Activated naive CD4-positive, alpha-beta T cell (primary cell): ENCODE measurements around the gene ATG2A.

ENCODE experiments used
- DNase-seq, 4 experiments: peaks; one replicate each; lab custom pipeline; 2025; lab: John Stamatoyannopoulos, UW

Gene ATG2A

DNA sequence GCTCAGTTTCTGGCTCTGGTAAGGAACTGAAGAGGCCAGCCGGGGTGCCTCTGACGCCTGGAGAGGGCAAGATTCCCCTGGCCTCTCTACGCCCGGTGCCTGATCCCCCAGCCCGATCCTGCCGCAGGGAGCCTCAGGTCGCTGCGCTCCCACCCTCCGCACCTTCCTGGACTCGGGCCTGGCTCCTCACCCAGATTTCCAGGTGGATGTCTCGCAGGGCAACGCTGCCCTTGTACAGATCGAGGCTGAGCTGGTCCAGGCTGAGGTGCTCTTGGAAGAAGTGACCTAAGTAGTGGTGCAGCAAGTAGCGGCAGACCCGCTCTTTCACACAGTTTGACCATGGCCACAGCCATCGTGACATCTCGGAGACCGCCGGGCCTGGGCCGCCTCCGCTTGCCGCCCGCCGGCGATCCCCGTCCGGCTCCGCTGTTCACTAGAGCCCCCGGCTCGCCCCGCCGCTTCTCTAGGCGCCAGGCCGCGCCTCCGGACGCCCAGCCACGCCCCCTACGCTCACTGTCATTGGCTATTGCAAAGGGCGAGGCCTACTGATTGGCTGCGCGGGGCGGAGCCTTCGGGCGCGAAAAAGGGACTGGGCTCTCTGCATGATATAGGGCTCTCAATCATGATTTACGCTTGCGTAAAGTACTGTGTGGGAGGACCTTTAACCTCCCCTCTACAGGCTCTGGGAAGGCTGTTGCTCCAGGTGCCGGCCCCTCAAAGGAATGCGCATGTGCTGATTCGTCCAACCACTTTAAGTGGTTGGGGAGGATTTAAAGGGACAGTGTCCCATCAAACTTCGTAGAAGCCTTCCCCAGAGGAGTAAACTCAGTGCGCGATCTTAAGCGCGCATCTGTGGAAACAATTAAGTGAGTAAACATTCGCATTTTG, at the start of gene ATG2A:
Gene ATG2A, minus strand, starts transcription at position 435 of the 888 bp plus-strand sequence. Its CDS starts 74 bp downstream, at position 361.
- peak; percentile 93 to 99 (median 96) for DNase-seq

DNA sequence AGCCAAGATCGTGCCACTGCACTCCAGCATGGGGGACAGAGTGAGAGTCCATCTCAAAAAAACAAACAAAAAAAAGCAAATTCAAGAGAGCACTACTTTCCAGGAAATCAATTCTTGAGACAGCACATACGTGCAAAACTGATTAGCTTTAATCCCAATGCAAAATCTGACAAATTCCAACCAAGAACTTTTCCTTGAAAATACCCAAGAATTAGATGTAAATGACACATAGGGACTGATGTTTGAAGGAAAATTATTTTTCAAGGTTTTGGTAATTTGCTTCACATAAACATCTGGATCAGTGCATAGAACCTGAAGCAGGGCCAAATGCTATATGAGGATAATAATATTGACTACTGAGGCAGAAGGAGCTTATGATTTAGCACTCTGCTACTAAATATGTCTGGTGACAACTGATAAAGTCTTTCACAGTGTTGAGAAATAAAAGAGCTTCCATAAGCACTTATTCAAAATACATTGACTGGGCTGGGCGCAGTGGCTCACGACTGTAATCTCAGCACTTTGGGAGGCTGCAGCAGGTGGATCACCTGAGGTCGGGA, 46.1 kb upstream of the ATG2A start:
- no peak for DNase-seq

DNA sequence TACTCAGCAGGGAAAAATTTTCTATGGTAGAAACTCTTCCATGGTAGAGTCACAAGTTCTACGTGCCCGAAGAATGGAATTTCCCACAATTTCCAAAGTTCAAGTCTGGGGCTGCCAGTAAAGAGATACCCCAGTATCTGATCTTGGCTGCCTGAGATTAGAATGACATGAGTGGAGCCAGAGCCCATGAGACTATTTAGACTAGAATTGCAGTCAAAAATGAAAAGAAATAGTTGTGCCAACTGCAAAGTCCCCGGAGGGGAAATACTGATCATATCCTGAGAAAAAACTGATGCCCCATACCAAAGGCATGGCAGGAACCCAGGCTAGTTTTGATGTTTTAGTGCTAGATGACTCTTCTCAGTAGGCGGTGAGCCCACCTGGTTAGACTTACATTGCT, 43.7 kb upstream of the ATG2A start:
- no peak for DNase-seq

DNA sequence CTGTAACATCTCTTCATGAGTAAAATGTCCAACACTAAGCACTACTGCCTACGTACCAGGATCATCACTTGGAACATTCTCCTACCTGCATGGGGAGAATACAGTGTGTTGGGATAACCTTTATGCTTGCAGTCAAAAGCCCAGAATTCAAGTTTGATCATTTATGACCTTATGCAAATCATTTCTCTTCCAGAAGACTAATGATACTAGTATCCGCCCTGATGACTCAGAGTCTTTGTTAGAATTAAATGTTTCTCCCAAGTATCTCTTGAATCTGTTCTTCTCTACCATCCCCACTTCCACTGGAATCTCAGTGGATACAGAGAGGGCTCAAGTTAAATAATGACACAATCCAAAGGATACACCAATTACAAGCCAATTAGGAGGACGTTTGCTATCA, 42.5 kb upstream of the ATG2A start:
- no peak for DNase-seq

DNA sequence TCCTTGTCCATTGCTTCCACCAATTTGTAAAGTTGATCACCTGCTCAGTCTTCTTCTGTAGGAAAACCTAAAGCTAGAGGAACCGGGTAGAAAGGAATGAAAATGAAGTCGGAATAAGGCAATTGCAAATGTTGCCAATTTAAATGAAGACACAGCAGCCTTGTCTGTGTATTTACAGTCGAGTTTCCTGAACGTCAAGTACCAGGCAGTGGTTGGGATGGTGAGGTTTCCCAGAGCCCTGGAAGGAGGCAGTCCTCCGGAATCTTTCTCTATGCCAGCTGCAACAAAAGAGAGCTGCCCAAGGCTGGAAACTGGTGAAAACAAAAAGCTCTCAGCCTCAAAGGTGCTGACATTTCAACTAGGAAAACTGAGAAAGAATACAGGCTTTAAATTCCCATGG, 37.2 kb upstream of the ATG2A start:
- DNase-seq, result no peak

DNA sequence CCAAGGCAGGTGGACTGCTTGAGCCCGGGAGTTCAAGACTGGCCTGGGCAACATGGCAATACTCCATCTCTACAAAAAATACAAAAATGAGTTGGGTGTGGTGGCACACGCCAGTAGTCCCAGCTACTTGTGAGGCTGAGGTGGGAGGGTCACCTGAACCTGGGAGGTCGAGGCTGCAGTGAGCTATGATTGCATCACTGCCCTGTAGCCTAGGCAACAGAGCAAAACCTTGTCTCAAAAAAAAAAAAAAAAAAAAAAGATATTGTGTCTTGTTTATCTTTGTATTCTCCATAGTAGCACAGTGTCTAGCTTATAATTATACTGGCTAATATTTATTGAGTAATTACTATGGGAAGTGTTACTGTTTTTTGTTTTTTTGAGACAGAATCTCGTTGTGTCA, 34.5 kb upstream of the ATG2A start:
- DNase-seq, result no peak

DNA sequence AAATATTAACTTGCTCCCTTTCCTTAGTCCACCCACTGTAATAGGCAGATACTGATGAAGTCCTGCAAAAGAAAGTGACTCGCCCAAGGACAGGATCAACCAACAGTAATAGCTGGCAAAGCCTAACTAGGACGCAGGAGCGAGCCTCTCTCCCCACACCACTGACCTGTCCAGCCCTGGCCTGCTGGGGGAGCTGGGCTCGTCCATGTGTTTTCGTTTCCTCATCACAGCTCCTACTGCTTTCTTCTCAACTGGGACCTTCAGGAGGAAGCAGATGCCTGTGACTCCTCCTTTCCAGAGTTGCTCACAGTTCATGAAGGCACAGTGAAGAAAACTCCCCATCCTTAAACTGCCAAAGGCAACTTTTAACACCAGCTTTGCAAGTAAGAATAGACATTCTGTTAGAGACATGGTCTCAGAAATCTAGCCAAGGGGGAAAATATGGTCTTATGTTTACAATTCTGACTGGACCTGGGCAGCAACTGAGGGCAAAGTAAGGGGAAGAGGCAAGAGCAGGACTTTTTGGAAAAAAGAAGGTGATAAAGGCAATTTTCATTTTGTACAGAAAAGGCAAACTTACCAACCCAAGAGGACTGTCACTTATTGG, 30.3 kb upstream of the ATG2A start:
- DNase-seq, result no peak

DNA sequence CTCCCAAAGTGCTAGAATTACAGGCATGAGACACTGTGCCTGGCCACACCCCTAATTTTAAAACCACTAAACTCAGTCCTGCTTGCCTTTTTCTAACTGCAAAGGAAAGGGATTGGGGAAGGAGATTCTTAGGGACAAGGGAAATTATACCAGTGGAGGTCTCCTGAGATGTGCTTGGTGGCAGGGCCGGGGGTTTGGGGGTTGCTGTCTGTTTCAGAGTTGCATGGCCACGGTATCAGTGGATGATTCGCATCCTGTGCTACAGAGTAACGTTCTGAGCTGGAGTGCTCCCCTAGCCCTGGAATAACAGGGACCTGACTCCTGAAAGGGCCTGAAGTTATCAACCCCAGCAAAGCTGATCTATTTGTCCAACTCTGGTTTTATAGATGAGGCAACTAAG, 19.5 kb upstream of the ATG2A start:
- DNase-seq, result no peak

DNA sequence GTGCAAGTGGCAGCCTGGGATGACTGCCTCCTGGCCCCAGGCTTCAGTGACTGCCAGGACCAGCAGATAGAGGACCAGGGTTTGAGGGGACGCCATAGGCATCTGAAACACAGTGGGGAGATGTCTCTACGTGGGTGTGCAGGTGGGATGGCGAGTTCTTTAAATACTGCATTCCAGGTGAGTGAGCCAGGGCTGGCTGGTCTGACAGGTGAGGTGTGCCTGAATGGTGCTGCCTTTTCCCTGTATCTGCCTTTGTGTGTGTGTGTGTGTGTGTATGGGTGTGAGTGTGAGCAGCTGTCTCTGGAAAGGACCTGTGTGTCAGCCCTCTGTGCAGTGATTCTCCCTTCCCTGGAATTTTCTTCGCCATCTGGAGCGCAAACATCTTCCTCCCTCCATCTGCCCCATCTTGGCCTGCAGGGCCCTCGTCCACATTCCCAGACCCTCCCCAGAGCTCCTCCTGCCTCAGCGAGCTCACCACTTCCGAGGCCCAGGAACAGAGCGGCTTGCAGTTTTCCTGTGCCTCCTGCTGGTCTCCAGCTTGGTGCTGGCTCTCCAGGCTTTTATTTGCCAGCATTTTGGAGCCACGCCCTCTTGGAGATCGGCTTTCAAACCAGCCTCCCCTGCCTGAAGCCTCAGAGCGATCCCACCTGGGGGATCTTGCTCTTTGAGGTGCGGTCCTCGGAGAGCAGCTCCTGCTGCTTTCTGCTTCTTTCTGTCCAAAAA, 18.5 kb upstream of the ATG2A start, which contains the start of gene GPHA2:
Gene GPHA2, minus strand, starts transcription at position 535 of the 723 bp plus-strand sequence. Its CDS starts 433 bp downstream, at position 102.
- no peak for DNase-seq

DNA sequence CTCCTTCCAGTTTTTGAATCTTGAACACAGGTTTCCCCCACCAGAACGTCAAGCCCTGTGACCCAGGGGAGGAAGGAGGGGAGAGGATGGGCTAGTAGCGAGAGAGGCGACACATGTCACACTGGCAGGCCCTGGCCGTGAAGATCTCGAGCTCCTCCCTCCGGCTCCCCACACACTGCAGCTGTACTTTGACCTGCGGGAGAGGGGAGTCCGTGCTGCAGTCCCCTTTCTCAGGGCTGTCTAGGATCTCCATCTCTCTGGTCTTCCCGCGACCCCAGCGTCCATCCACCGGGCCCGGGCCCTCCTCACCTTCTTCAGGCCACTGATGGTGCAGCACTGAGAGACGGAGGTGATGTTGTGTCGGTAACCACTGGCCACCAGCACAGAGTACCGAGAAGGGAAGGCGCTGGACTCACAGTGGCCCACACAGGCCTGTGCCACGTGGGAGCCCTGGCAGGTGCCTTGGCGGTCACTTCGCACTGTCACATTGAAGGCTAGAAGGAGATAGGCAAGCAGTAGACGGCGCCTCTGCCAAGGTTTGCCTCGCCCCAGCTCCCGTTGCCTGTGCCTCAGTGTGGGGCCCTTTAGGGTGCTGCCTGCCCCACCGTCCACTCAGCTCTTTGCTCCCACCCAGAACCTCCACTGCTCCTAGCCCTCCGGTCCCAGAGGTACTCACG, 17.8 kb upstream of the ATG2A start:
- no peak for DNase-seq

DNA sequence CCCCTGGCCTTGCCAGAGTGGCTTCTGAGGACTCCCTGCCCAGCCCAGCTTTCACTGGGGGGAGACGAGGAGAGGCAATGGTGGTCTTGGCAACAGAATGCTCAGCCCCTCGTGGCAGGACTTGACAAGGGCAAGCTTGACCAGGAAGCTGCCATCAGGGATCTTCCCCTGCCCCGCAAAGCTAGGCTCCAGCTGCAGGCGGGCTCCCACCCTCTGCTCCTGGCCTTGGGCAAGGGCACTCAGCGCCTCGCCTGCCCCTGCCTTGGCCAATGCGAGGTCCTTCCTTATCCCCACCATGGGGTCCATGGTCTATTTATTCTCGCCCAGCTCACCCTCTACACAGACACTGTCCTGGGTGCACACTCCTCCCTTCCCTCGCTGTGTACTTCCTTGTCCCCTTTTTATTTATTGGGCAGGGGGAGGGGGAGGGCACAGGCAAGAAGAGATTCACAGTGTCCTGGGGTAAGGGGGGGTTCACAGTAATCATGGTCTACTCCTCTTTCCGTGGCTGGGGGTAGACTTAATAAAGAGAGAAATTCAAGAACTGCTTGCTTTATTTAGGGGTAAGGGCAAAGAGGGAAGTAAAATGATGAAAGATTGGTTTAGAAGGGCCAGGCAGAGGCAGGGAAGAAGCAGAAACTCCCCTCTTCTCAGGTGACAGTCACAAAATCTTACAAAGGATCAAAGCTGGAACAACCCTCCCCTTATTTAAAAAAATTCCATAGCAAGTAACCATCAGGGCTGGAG, 17.1 kb upstream of the ATG2A start:
- no peak for DNase-seq

DNA sequence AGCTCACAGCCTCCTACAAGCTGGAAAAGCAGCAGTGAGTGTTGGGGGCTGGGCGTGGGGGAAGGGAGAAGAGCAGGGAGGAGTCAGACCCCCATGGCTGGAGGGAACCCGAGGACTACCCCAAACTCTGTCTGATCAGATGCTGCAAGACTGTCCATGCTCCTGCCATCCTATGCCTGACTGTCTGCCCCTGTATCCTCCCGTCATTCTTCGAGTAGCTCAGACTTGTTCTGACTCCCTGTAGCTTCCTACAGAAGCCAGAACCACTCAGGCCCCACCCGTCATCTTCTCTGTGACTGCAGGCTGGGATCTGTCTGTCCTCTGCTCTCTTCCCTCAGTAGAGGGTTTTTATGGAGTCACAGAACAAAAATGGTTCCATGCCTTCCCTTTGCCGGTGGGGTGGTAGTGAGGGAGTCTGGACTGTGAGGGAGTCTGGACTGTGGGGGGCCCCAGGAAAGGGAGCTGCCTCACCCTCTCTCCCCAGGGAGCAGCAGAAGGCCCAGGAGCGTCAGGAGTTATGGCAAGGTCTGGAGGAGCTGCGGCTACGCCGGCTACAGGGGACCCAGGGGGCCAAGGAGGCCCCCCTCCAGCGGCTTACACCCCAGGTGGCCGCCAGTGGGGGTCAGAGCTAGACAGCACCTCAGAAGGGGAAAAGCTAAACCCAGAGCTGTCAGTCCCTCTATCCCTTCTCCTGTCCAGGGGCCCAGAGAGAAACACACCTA, 16.4 kb upstream of the ATG2A start:
- DNase-seq, result no peak

DNA sequence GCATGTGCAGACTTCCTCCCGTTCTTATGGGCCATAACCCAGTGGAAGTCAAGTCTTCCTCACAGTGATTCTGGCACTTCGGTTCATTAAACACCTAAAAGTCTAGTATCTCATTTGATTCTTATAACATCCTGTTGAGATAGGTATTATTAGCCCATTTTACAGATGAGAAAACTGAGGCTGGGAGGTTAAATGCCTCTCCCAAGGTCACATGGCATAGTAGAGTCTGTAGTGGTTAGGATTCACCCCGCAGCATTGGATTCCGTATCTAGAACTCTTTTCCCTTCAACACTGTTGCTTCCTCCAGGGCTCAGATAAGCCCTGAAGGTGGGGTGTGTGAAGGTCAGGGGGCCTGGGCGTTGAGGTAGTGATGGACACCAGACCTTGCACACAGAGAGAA, 15.3 kb upstream of the ATG2A start:
- no peak for DNase-seq

DNA sequence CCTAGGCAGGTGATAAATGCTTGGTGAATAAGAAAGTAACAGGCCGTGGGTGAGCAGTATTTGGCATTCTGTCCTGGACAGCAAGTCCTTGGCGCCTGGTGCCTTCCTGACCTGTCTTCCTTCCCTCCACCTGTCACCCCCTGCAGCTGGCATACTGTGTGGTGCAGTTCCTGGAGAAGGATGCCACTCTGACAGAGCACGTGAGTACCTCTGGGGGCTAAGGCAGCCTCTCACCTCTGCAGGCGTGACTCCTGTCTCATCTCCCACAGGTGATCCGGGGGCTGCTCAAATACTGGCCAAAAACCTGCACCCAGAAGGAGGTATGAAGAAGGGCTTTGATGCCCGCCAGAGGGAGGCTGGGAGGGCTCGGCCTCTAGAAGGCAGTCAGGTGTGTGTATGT, 14.3 kb upstream of the ATG2A start:
- DNase-seq, result no peak

DNA sequence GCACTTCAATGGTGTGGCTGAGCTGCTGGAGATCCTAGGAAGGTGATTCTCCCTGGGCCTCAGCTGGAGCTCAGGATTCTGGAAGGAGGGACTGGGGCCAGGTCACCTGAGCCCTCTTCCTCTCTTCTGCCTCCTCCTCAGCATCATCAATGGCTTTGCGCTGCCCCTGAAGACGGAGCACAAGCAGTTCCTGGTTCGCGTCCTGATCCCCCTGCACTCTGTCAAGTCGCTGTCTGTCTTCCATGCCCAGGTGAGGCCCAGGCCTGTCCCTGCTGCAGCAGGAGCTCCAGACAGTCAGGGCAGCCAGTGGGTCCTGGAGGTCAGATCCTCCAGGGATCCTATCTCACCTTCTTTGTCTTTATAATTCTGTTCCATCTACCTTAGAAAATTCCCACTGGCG, 13.3 kb upstream of the ATG2A start:
- DNase-seq, result no peak

DNA sequence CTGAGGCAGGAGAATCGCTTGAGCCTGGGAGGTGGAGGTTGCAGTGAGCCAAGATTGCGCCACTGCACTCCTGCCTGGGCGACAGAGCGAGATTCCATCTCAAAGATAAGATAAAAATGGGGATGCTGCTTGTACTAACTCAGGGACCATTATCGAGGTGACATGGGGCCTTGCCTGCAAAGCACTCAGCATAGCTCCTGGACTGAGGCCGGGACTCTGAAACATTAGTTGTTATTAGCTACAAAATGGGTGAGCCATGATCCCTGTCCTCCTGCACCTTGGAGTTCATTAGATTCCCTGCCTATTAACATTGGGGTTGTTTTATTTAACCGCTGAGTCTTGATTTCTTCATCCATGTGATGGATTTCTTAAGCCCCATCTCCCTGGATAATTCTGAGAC, 12.6 kb upstream of the ATG2A start:
- DNase-seq, result no peak

DNA sequence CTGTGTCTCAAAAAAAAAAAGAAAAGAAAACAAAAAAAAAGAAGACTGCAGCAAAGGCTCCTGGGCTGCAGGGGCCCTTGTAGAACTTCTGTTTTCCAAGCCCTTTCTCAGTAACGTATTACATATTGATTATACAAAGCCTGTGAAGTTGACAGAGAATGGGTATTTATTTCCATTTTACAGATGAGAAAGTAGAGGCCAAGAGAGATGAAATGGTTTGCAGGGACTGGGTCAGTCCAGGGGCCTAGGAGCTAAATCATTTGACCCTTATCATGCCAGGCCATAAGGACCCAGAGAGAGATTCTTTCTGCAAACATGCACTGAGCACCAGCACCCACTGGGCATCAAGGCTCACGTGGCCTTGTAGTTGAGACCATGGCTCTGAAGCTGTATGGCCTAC, 11.9 kb upstream of the ATG2A start:
- DNase-seq, result no peak

DNA sequence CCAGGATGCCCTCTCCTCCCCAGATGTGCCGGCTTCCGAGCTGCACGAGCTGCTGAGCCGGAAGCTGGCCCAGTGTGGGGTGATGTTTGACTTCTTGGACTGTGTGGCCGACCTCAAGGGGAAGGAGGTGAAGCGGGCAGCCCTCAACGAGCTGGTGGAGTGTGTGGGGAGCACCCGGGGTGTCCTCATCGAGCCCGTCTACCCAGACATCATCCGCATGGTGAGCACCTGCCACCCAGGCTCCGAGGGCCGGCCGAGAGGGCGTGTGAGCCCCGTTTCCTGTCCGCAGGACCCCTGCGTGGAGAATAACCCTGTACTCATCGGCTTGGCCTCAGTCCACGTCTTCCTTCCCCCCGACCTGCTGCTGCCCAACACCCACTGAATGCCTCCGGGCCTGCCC, 9.7 kb upstream of the ATG2A start:
- no peak for DNase-seq

DNA sequence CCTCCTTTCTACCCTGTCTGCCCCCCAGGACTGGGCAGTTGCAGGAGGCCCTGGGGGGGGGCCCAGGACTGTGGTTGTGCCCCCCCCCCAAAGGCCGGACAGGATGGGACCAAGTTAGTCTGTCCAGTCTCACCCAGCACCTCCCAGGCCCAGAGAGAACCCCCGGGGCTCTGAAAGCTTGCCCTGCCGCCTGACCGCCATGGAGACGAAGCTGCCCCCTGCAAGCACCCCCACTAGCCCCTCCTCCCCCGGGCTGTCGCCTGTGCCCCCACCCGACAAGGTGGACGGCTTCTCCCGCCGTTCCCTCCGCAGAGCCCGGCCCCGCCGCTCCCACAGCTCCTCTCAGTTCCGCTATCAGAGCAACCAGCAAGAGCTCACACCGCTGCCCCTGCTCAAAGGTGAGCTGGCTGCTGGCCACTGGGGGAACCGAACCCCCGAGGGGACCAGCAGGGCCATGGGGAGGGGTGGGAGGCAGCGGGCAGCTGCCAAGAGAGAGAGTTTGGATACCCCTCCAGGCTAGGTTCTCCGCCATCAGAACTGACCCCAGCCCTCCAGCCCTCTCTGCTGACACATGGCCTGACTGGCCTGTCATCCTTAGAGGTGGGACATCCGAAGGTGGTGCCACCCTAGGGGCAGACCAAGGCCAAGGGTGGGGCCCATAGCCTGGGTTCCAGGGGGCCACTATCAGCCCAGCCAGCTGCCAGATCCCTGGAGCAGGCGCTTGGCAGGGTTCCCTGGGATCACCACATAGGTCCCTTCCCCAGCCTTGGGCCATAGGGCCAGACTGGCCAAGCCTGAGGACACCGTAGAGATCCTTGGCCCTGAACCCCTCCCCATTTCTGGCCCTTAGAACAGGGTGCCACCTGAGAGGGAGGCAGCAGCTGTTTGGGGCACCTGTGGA, 8.8 kb upstream of the ATG2A start:
- no peak for DNase-seq

DNA sequence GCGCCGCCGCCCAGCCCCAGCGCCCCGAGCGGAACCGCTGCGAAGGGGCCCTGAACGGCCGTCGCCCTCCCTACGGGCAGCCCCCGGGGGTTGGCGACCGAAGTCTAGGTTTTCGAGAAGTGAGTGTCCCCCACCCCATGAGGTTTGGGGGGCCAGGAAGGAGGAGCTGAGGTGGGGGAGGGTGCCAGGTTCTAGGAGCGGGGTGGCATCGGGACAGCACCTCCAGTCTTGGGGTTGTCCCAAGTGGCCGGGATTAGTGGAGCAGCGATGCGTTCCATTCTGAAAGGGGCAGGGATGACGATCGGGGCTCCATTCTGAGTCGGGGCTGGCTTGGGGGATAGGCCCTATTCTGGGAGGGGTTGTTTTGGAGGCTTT, 7.9 kb upstream of the ATG2A start:
- no peak for DNase-seq
